HG03135 (cell line): ENCODE results near the gene KDM2B.
"Not testable (repeated sequence)": the region's sequence is repeated elsewhere in the genome, so short reads cannot be mapped to it uniquely, and the experiment has no call there.

Experiments used
- ATAC-seq: cut with Tn5 transposase; IDR thresholded peaks from one replicate; pipeline ENCODE4 v1.9.1; 2021; ENCODE audit warnings: mild to moderate bottlenecking, moderate library complexity; ENCODE audit not compliant: unreplicated experiment

The KDM2B gene

DNA sequence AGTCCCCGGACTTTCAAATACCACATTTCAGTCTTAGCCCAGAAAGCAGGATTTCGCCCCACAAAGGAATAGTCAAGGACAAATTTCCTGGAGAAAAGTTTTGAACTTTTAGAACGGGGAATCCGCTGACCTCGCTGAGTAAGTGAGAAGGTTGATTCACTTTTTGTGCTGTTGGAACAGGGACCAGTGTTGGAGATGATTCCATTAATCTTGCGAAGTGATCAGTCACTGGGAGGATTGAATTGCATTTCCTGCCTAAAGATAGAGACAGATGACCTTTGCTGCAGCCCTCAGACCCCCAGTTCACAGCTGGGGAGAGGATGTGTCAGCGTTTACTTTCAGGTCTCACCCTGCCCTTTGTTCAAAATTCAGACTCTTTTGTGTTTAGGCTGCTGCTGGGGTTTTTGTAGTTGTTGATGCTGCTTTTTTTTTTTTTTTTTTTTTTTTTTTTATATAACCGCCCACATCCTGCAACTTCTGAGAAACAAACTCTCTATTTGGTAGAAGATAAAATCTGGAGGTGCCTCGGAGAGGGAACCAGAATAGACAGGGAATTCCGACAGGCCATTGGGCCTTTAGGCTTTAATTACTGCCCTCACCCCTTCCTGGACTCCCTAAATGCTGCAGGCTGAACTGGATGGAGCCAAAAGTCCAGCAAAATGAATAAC, 9.8 kb upstream of the KDM2B start:
- ATAC-seq = peak; percentile 60

DNA sequence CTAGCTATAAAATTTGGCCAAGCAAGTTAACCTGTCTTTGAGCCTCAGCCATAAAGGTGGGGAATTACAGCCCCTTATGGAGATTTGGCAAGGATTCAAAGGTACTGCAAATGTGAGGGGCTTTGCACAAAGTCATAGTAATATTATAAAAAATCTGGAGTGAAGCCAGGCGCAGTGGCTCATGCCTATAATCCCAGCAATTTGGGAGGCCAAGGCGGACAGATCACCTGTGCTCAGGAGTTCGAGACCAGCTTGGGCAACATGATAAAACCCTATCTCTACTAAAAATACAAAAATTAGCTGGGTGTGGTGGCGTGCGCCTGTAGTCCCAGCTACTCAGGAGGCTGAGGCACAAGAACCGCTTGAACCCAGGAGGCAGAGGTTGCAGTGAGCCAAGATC, 4.1 kb upstream of the KDM2B start:
- not testable (repeated sequence) for ATAC-seq

DNA sequence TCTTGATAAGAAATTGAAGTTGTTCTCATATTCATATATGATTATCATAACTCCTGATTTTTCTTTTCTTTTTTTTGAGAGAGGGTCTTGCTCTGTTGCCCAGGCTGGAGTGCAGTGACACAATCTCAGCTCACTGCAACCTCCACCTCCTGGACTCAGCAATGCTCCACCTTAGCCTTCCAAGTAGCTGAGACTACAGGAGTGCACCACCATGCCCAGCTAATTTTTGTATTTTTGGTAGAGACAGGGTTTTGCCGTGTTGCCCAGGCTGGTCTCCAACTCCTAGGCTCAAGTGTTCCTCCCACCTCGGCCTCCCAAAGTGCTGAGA, 2.5 kb upstream of the KDM2B start:
- ATAC-seq = not testable (repeated sequence)

DNA sequence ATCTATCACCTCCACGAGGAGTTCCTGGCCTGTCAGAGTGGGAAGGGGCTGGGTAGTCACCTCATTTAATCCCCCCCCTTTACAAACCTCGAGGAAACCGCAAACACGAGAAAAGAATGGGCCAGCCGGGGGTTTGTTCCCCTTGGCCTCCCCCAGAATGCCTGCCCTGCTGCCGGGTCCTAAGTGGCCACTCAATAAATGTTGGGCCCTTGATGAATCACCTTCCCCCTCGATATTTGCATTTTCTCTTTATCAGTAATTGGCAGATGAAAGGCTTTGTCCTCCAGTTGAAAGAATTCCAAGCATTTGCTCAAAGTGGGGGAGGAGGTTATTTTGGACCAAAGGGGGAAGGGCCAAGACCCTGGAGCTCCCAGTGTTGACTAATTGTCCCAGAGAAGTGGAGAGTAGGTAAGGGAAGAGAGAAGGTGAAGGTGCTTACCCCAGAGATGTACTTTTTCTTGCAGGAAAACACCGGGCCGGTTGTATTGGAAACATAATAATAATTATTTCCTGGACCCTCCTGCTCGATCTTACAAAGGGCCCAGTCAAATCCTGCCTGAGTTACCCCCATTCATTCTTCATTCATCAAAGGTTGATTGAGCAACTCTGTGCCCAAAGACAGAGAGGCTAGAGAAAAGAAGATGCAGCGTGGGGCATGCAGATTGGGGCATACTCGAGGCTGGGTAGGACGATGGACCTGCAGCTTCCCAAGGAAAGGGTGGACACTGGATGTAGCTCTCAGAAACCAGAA, 1.9 kb upstream of the KDM2B start:
- no peak for ATAC-seq

DNA sequence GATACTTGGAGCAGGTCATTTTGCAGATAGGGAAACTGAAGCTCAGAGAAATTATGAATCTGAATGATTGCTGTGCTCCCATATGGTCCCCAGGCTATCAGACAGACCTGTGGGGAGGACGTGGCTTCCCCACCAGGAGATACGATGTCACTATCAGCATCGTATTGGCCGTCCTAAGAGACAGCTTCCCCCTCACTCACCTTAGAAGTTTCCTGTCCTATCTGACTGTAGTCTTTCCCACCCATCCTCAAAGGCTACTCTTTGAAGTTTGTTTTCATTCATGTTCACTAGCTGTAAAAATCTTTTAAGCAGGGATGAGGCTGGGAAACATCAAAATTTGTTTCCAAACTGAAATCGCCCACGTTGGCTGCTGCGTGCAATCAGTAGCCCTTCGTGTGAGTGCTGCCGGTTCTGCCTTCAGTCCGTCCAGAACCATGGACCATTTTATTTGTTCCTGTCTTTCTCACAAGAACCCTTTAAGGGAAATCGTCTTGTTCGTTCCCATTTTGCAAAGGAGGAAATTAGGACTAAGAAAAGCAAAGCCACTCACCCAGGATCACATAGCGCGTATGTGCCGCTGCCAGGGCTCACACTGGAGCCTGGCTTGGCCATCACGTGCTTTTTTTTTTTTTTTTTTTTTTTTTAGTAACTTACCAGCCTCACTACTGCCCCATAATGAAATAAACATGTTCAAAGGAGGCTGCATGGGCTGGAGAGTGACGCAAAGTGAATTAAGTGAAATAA, 1.0 kb upstream of the KDM2B start:
- ATAC-seq = no peak

DNA sequence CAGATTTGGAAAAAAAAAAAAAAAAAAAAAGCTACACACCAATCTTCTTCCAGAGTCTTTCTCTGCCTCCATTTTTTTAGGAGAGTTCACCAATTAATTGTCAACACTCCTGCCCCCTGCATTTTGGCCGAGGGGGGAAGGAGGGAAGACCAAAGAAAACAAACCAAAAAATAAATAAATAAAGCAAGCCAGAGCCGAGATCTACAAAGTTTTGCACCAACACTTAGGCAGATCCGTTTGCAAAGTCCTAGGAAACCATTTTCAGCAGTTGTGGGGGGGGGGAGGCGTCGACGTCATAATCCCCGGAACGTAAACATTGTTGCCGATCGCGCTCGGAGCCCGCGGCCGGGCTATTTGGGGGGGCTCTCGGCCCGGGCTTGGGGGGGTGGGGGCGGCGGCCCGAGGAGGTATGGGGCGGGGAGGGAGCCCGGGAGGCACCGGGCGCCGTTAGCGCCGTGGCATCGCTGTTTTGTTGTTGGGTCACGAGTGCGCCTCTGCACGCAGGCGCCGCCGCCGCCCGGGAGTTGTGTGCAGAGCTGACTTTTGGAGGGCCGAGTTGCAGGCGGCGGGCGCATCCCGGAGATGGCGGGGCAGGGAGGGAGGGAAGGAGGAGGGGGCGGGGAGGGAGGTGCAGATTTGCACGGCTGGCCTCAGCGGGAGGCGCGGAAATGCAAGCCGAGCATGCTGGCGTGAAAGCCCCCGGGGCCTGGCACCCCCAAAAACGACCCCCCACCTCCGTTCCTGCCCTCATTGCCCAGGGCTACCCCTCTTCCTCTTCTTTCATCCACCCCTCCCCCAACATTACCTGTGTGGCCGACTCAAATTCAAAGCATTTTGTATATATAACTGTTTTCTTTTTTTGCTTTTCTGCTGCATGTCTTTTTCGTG, 598 bp downstream of the KDM2B start:
- ATAC-seq = peak; percentile 39

DNA sequence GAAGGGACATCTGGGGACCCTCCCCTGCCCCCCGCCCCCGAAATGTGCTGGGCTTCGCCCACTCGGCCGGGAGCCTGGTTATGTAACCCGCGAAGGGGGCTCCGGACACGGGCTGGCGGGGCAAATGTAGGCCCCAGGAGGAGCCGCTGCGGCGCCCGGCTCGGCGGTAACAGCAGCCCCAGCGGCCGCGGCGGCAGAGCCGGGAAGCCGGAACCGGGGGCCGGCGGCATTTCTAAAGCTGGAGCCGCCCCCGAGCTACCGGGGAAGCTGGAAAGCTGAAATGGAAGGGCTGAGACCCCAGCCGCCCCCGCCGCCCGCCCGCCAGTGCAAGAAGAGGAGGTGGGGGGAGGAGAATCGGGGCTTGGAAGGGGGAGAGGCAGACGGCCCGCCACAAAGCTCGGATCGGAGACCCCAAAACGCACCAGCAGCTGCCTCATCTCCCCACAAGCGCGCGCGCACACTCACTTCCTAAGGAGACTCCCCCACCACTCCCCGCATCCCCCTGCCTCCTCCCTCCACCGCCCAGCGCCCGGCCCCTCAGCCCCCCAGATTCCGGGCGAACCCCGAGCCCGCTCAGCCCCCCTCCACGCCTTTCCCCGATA, 1.5 kb downstream of the KDM2B start:
- no peak for ATAC-seq

DNA sequence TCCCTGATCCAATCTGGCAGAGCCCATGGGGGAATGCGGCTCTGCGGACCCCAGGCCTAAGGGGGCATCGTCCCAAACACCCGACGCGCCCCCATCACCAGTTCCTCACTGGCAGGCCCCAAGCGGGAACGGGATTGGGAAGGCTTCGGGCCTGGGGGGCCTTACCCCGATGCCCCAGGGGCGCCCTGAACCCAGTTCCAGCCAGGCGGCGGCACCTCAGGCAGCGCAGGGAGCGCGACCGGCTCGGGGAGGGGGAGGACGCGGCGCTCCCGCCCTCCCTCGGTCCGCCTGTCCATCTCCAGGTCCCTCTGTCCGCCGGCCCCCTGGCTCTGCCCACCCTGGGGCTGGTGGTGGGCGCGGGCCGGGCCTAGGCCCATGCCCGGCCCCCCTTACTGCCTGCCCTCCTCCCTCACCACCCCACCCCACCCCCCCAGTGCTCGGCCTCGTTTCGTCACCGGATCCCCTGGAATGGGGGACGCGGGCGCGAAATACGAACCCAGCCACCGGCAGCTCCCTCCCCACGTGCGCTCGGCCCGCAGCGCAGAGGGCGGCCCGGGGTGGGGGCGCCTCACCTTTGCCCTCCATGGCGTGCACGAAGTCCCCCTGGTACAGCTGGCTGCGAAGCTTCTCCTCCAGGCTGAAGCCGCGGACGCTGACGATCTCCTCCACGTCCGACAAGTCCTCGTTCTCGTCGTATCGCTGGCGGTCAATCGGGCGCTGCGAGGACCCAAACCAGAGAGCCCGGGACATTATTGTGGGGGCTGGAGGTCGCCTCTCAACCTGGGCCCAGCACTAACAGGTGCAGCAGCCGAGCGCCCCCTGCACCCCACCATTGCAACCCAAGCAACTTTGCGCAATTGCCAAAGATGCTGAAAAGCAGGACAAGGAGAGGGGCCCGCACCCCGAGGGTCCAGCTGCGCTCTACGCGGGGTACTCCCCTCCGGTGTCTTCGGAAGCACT, 2.3 kb downstream of the KDM2B start:
- ATAC-seq = no peak

DNA sequence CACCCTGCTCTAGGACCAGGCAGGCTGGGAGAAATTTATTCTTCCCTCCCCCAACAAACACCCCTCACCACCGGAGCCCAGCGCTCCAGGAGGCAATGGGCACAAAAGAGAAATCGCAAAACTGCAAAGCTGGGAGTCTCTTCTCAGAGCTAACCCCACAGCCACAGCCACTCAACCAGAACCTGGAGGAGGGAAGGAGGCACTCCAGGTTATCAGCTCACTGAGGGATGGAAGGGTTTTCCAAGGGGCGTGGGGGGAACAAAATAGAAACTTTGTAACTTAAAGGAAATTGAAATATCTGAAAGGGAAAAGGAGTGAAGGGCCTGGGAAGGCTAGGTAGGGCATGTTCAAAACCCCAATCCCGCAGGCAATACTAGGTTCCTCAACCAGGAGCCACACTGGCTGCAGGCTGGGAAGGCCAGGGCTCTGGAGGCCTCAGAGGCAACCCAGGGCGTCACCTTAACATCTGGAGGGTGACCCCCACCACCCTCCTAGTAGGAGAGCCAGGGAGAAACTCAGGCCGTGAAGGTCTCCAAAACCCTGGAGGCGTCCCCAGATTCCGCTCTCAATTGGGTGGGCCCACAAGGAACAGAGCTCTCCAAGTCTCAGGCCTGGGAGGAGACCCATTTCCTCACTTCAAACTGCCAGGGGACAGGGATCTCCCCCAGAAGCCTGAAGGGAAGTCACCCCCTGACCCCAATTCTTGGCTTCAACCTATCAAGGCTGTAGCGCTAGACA, 3.2 kb downstream of the KDM2B start:
- no peak for ATAC-seq

DNA sequence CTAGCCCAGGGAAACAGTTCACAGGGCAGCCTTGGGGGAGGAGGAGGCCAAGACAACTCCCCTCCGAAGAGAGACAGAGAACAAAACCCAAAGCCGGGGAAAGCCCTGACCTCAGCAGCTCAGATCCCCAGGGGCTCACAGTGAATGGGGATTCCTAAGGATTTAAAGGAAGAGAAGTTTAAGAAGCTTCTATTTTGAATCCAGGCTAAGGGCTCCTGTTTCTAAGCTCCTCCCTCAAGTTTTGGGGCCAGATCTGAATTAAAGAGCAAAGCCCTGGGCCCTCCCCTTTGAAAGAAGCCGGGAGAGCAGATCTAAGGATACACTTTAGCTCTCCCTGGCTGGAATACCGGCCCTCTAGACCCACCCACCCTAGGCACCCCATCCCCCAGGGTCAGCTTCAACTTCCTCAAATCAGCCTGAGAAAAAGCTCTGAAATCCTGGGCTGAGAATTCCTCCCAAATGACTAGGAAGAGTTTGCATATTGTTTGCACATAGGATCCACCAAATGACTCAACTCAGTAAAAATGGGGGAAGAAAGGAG, 3.9 kb downstream of the KDM2B start:
- no peak for ATAC-seq

DNA sequence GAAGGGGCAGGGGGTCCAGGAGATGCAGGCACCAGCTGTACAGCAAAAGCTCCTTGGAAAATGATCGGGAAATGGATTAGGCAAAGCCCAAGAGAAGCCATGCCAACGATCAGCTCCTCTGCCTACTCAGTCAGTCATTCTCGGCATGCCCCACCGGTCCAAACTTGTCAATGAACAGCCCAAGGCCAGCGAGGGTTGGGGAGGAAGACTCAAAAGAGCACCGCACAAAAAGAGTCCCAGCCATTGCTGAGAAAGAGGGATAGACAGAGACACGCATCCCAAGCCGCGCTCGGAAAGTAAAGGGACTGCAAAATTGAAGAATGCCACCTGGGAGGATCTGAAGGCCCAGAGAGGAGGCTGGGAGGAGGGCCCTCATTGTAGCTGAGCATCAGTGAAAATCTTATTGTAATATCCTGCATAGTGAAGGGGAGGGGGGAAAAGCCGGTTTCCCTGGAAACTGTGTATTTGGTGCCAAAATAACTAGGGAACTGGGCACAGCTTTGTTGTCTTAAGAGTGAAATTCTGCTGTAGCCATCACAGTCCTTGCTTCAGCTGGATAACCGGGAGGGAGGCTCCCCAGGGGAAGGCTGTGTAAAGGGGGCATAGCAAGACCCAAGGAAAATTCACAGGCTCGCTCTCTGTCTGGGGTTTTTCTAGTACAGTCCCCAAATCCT, 4.7 kb downstream of the KDM2B start:
- no peak for ATAC-seq

DNA sequence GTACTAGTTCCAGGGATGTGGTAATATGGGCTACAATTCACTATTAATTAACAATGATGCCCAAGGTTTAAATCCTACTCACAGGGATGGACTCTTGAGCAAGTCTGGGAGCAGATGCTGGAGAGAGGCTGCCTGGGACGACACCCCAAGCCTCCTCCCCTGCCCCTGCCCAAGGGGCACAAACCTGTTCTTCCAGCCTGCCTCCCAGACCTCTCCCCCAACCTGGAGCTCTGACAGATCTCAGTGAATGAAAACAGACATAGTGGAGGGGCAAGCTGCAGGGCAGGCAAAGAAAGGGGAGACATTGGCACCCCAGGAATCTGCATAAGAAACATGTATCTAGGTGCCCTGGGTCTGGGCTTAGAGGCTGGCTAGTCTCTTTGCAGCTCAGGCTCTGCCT, 5.8 kb downstream of the KDM2B start:
- no peak for ATAC-seq

DNA sequence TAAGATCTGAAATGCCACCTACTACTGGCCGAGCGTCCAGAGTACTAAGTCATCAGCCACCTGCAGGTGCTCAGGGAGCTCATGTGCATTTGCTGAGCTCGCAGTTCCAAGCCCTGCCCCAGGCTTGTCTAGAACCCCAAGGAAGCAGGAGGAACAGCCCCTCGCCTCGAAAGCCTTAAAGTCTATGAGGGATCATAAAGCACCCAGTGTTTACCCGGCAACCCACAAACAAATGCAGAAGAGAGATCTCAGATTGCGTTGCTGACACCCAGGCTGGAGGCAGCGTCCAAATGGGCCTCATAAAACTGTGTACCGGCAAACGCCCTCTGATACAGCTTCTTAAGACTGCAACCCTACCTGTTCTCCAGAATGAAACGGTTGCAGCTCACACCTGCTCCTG, 6.8 kb downstream of the KDM2B start:
- no peak for ATAC-seq

DNA sequence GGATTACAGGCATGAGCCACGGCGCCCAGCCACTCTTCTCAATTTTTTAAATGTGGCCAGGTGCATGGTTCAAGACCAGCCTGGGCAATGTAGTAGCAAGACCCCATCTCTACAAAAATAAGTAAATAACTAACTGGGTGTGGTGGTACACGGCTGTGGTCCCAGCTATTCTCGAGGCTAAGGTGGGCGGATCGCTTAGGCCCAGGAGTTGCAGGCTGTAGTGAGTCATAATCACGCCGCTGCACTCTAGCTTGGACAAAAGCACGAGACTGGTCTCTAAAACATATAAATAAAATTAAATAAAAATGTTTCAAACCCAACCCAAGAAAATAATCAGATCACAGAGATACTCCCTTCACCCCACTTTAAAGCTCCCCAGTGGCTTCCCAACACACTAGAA, 8.9 kb downstream of the KDM2B start:
- ATAC-seq = no peak

DNA sequence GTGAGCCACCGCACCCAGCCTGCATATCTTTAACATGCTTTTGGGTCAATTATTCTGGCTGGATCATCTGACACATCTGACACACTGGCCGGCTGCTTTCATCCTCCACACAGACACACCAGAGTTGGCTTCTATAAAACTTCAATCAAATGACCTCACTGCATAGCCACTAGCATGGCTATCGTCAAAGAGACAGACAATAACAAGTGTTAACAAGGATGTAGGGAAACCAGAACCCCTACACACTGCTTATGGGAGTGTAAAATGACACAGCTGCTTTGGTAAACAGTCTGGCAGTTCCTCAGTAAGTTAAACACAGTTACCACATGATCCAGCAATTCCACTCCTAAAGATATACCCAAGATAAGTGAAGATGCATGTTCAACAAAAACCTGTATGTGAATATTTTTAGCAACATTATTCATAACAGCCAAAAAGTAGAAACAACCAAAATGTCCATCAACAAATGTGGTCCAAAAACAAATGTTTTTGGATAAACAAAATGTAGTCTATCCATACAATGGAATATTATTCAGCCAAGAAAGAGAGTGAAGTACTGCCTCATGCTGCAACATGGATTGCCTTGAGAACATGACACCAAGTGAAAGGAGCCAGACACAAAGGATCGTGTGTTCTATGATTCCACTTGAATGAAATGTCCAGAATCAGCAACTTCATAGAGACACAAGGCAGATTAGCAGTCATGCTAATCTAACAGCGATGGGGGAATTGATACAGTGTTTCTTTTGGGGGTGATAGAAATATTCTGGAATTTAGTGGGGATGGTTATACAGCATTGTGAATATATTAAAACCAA, 10.1 kb downstream of the KDM2B start:
- ATAC-seq = no peak

DNA sequence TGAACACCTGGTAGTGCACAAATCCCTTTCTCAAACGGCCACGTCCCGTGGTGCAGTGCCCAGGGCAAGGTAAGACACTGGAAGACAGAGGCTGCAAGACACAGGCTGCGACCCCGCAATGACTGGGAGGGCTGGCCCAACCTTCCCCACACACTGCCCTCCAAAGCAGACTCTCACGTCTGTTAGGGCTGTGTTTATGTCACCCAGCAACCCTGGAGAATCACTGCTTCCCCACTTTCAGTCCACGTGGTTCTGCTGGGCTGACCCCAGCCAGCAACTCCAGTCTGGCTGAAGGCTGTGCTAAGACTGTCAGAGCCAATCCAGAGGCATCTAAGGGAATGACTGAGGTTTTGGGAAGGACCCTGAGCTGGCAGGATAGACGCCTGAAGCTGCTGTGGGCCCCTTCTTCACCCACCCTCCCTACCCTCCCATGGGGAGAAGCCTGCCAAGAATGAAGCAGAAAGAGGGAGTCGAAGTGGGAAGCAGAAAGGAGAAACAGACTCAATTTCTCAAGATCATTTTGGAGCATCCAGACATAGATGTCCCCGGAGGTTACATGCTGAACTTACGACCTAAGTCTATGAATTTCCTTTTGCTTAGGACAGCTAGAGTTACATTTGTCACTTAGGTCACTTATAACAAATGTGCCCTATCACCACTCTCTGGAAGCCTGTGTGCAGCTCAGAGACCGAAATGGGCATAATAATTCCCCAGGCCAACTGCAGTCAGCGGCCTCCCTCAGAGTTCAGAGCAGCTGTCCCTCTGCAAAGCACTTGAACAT, 11.7 kb downstream of the KDM2B start:
- no peak for ATAC-seq
